ENCODE results near the gene DNAH9.

GRCh38 chr17:11640463-11640814 lies 42.2 kb downstream of the DNAH9 start:
- TF ChIP-seq POLR2AphosphoS5 (IDR thresholded peaks at IDR 0.05) = no peak
- no peak for TF ChIP-seq EP300 (IDR thresholded peaks at IDR 0.05; ENCODE audit: low read depth)
